ENCODE measurements around the gene PNRC1.
"Not testable (repeated sequence)": the region's sequence is repeated elsewhere in the genome, so short reads cannot be mapped to it uniquely, and the experiment has no call there.

PNRC1 gene

GRCh38 chr6:89116702-89117101 is 36.2 kb downstream of the PNRC1 start:
- DNase-seq: no peak

GRCh38 chr6:89117211-89118108 is 36.9 kb downstream of the PNRC1 start, which contains the start of gene SRSF12:
SRSF12 (minus strand) TSS chr6:89118071; CDS start chr6:89117887, 184 bp downstream.
- DNase-seq: no peak

- DNase-seq: no peak
Measured at GRCh38 chr6:89118931-89119330, 38.4 kb downstream of the PNRC1 start.

GRCh38 chr6:89120371-89120770 is 39.8 kb downstream of the PNRC1 start:
- no peak for DNase-seq

- no peak for DNase-seq
Measured at GRCh38 chr6:89121934-89122333, 41.4 kb downstream of the PNRC1 start.

GRCh38 chr6:89122625-89123024 is 42.1 kb downstream of the PNRC1 start:
- peak; percentile 6 for DNase-seq

GRCh38 chr6:89128256-89128671 is 47.7 kb downstream of the PNRC1 start:
- DNase-seq: not testable (repeated sequence)

- no peak for DNase-seq
Measured at GRCh38 chr6:89131599-89131998, 51.0 kb downstream of the PNRC1 start.

- DNase-seq: peak; percentile 7
Measured at GRCh38 chr6:89132057-89132456, 51.5 kb downstream of the PNRC1 start.

GRCh38 chr6:89133981-89134380 is 53.4 kb downstream of the PNRC1 start:
- DNase-seq: no peak

GRCh38 chr6:89134723-89135122 is 54.2 kb downstream of the PNRC1 start:
- DNase-seq: no peak

Data from NCI-H2029 (cell line).